ENCODE data around the gene OXTR.

OXTR gene

DNA sequence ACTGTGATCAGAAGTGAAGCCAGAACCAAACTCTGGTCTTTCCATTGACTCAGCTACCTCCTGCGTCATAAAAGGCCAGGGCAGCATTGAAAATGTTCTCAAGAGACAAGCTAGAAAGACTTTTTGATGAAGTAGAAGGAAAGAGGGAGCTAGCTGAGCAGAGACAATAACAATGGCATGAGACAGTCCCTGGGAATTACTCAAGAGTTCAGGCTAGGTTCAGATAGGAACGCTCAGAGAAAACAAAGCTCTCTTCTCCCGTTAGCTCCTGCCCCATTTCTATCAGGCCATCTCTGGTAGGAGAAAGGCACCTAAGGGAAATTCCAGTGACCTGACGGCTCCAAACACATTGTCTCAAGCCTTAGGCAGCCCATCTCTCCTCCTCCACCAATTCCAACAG lies 7.0 kb upstream of the OXTR start:
- Histone ChIP-seq H3K4me1 (ENCODE audit: control insufficient read depth, insufficient read depth, low read length) (no peaks in the 10 kb centered on the region), H3K4me3 (ENCODE audit: low read depth, low read length) (no peak overlapping the region), H3K27ac (ENCODE audit: extremely low read depth, low read depth, low read length) (no peak overlapping the region), H3K36me3 (ENCODE audit: control insufficient read depth in 2 of 2, insufficient read depth in 1 of 2, low read length in 2 of 2) (no peaks in the 10 kb centered on the region), H3K9me3 (ENCODE audit: control insufficient read depth, insufficient read depth, low read depth, low read length) (no peaks in the 10 kb centered on the region)
- CTCF ChIA-PET = interaction anchor here (0.6 kb wide), 1 partner anchor 166 kb away, joined by 4 read pairs; no protein-coding TSS in a partner anchor
- POLR2A ChIA-PET = no interaction called here
- TF ChIP-seq, protein P1, sequence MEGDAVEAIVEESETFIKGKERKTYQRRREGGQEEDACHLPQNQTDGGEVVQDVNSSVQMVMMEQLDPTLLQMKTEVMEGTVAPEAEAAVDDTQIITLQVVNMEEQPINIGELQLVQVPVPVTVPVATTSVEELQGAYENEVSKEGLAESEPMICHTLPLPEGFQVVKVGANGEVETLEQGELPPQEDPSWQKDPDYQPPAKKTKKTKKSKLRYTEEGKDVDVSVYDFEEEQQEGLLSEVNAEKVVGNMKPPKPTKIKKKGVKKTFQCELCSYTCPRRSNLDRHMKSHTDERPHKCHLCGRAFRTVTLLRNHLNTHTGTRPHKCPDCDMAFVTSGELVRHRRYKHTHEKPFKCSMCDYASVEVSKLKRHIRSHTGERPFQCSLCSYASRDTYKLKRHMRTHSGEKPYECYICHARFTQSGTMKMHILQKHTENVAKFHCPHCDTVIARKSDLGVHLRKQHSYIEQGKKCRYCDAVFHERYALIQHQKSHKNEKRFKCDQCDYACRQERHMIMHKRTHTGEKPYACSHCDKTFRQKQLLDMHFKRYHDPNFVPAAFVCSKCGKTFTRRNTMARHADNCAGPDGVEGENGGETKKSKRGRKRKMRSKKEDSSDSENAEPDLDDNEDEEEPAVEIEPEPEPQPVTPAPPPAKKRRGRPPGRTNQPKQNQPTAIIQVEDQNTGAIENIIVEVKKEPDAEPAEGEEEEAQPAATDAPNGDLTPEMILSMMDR (tag by site-specific recombination; IDR thresholded peaks at IDR 0.05) = no peak
- TF ChIP-seq ZNF747 (tag by site-specific recombination; IDR thresholded peaks at IDR 0.05) (no peak), ZNF266 (tag by site-specific recombination; IDR thresholded peaks at IDR 0.05; ENCODE audit: low read depth) (no peak), MEIS1 (CRISPR knock-in tag; IDR thresholded peaks at IDR 0.05; ENCODE audit: borderline replicate concordance) (no peak), ZNF707 (tag by site-specific recombination; IDR thresholded peaks at IDR 0.05) (no peak), ZNF202 (tag by site-specific recombination; IDR thresholded peaks at IDR 0.05; ENCODE audit: borderline replicate concordance) (no peak), ZBTB21 (tag by site-specific recombination; IDR thresholded peaks at IDR 0.05) (no peak), ZNF777 (tag by site-specific recombination; IDR thresholded peaks at IDR 0.05; ENCODE audit: borderline replicate concordance) (no peak), ZNF223 (tag by site-specific recombination; IDR thresholded peaks at IDR 0.05) (no peak), ZNF23 (tag by site-specific recombination; IDR thresholded peaks at IDR 0.05; ENCODE audit: borderline replicate concordance) (no peak), ZNF596 (tag by site-specific recombination; IDR thresholded peaks at IDR 0.05) (no peak), ZNF341 (tag by site-specific recombination; IDR thresholded peaks at IDR 0.05; ENCODE audit: low read depth) (no peak), BCL11A (tag by site-specific recombination; IDR thresholded peaks at IDR 0.05; ENCODE audit: low read depth) (no peak), ZNF837 (tag by site-specific recombination; IDR thresholded peaks at IDR 0.05) (no peak)
- TF ChIP-seq, protein P2, sequence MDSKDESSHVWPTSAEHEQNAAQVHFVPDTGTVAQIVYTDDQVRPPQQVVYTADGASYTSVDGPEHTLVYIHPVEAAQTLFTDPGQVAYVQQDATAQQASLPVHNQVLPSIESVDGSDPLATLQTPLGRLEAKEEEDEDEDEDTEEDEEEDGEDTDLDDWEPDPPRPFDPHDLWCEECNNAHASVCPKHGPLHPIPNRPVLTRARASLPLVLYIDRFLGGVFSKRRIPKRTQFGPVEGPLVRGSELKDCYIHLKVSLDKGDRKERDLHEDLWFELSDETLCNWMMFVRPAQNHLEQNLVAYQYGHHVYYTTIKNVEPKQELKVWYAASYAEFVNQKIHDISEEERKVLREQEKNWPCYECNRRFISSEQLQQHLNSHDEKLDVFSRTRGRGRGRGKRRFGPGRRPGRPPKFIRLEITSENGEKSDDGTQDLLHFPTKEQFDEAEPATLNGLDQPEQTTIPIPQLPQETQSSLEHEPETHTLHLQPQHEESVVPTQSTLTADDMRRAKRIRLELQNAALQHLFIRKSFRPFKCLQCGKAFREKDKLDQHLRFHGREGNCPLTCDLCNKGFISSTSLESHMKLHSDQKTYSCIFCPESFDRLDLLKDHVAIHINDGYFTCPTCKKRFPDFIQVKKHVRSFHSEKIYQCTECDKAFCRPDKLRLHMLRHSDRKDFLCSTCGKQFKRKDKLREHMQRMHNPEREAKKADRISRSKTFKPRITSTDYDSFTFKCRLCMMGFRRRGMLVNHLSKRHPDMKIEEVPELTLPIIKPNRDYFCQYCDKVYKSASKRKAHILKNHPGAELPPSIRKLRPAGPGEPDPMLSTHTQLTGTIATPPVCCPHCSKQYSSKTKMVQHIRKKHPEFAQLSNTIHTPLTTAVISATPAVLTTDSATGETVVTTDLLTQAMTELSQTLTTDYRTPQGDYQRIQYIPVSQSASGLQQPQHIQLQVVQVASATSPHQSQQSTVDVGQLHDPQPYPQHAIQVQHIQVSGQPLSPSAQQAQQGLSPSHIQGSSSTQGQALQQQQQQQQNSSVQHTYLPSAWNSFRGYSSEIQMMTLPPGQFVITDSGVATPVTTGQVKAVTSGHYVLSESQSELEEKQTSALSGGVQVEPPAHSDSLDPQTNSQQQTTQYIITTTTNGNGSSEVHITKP (tag by site-specific recombination; IDR thresholded peaks at IDR 0.05) = no peak
- TF ChIP-seq, protein P3, sequence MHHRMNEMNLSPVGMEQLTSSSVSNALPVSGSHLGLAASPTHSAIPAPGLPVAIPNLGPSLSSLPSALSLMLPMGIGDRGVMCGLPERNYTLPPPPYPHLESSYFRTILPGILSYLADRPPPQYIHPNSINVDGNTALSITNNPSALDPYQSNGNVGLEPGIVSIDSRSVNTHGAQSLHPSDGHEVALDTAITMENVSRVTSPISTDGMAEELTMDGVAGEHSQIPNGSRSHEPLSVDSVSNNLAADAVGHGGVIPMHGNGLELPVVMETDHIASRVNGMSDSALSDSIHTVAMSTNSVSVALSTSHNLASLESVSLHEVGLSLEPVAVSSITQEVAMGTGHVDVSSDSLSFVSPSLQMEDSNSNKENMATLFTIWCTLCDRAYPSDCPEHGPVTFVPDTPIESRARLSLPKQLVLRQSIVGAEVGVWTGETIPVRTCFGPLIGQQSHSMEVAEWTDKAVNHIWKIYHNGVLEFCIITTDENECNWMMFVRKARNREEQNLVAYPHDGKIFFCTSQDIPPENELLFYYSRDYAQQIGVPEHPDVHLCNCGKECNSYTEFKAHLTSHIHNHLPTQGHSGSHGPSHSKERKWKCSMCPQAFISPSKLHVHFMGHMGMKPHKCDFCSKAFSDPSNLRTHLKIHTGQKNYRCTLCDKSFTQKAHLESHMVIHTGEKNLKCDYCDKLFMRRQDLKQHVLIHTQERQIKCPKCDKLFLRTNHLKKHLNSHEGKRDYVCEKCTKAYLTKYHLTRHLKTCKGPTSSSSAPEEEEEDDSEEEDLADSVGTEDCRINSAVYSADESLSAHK (tag by site-specific recombination; IDR thresholded peaks at IDR 0.05) = no peak
- TF ChIP-seq, protein P4, sequence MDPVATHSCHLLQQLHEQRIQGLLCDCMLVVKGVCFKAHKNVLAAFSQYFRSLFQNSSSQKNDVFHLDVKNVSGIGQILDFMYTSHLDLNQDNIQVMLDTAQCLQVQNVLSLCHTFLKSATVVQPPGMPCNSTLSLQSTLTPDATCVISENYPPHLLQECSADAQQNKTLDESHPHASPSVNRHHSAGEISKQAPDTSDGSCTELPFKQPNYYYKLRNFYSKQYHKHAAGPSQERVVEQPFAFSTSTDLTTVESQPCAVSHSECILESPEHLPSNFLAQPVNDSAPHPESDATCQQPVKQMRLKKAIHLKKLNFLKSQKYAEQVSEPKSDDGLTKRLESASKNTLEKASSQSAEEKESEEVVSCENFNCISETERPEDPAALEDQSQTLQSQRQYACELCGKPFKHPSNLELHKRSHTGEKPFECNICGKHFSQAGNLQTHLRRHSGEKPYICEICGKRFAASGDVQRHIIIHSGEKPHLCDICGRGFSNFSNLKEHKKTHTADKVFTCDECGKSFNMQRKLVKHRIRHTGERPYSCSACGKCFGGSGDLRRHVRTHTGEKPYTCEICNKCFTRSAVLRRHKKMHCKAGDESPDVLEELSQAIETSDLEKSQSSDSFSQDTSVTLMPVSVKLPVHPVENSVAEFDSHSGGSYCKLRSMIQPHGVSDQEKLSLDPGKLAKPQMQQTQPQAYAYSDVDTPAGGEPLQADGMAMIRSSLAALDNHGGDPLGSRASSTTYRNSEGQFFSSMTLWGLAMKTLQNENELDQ (tag by site-specific recombination; IDR thresholded peaks at IDR 0.05; ENCODE audit: low read depth) = no peak
- TF ChIP-seq, protein P5, sequence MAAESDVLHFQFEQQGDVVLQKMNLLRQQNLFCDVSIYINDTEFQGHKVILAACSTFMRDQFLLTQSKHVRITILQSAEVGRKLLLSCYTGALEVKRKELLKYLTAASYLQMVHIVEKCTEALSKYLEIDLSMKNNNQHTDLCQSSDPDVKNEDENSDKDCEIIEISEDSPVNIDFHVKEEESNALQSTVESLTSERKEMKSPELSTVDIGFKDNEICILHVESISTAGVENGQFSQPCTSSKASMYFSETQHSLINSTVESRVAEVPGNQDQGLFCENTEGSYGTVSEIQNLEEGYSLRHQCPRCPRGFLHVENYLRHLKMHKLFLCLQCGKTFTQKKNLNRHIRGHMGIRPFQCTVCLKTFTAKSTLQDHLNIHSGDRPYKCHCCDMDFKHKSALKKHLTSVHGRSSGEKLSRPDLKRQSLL (tag by site-specific recombination; IDR thresholded peaks at IDR 0.05) = no peak
- TF ChIP-seq, protein P6, sequence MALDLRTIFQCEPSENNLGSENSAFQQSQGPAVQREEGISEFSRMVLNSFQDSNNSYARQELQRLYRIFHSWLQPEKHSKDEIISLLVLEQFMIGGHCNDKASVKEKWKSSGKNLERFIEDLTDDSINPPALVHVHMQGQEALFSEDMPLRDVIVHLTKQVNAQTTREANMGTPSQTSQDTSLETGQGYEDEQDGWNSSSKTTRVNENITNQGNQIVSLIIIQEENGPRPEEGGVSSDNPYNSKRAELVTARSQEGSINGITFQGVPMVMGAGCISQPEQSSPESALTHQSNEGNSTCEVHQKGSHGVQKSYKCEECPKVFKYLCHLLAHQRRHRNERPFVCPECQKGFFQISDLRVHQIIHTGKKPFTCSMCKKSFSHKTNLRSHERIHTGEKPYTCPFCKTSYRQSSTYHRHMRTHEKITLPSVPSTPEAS (tag by site-specific recombination; IDR thresholded peaks at IDR 0.05) = no peak
- TF ChIP-seq, protein P7, sequence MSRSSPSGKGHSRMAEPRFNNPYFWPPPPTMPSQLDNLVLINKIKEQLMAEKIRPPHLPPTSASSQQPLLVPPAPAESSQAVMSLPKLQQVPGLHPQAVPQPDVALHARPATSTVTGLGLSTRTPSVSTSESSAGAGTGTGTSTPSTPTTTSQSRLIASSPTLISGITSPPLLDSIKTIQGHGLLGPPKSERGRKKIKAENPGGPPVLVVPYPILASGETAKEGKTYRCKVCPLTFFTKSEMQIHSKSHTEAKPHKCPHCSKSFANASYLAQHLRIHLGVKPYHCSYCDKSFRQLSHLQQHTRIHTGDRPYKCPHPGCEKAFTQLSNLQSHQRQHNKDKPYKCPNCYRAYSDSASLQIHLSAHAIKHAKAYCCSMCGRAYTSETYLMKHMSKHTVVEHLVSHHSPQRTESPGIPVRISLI (tag by site-specific recombination; IDR thresholded peaks at IDR 0.05) = no peak
